Measurements from ENCODE around the gene TLK2. TPM values are rescaled to one million over a fixed set of nuclear protein-coding genes. Genes with fewer than 3 reads are reported as not detected.
A peak's percentile ranks its signal among the peaks of the same experiment; 100 is the strongest.

Gene TLK2
- polyA plus RNA-seq, 1 donor (not counting 4 experiments of a cell fraction or from before 2014, with no cell fraction given), result 33.4 TPM

- TF ChIP-seq EZH2 (IDR thresholded peaks at IDR 0.05; ENCODE audit: low read length), result no peak
- no peak for TF ChIP-seq CTCF (optimal IDR thresholded peaks at IDR 0.05 in 1 of 3, IDR thresholded peaks at IDR 0.05 in 1 of 3, conservative IDR thresholded peaks at IDR 0.05 in 1 of 3; ENCODE audit: extremely low read depth in 1 of 3, insufficient read depth in 2 of 3, low read length in 3 of 3)
- Histone ChIP-seq H3K9ac (ENCODE audit: control insufficient read depth, extremely low read depth, insufficient read depth, low read length) (no peak overlapping the region), H4K20me1 (ENCODE audit: control insufficient read depth, extremely low read depth, insufficient read depth, low read length) (no peaks in the 10 kb centered on the region), H3K27me3 (ENCODE audit: control insufficient read depth, extremely low read depth, insufficient read depth, low read length) (no peaks in the 10 kb centered on the region), H3K27ac (ENCODE audit: control insufficient read depth, insufficient read depth, low read length) (no peak overlapping the region), H3K79me2 (ENCODE audit: control insufficient read depth, insufficient read depth, low read length) (peaks cover 28% of the 10 kb centered on the region), H3K4me2 (ENCODE audit: control insufficient read depth, extremely low read depth, insufficient read depth, low read depth, low read length) (no peak overlapping the region), H3K9me1 (ENCODE audit: control insufficient read depth, extremely low read depth, insufficient read depth, low read length) (no peaks in the 10 kb centered on the region), H3K4me3 (ENCODE audit: control insufficient read depth in 2 of 3, extremely low read depth in 1 of 3, insufficient read depth in 2 of 3, low read depth in 1 of 3, low read length in 3 of 3) (no peak overlapping the region), H2AFZ (ENCODE audit: control insufficient read depth, low read length) (no peak overlapping the region), H3K4me1 (ENCODE audit: control insufficient read depth, extremely low read depth, insufficient read depth, low read length) (peaks cover 22% of the 10 kb centered on the region), H3K36me3 (ENCODE audit: control insufficient read depth in 2 of 2, extremely low read depth in 1 of 2, insufficient read depth in 2 of 2, low read length in 2 of 2) (peaks cover 0 to 3% of the 10 kb centered on the region in 2 experiments), H3K9me3 (ENCODE audit: control insufficient read depth, low read depth, low read length) (no peaks in the 10 kb centered on the region)
- FAIRE-seq (no peak), DNase-seq (ENCODE audit: low read depth, low spot score) (no peak)
- dilution Hi-C loops (cut with MboI; ENCODE audit: extremely low pct_ligation_motif_present, low sequenced_read_pairs), result no loop called here
These were observed 147.2 kb downstream of the TLK2 start for GRCh38 chr17:62625870-62626200.

GRCh38 chr17:62626719-62627218 lies 148.1 kb downstream of the TLK2 start:
- FAIRE-seq, result no peak
- TF ChIP-seq CTCF (optimal IDR thresholded peaks at IDR 0.05 in 1 of 3, IDR thresholded peaks at IDR 0.05 in 1 of 3, conservative IDR thresholded peaks at IDR 0.05 in 1 of 3; ENCODE audit: extremely low read depth in 1 of 3, insufficient read depth in 2 of 3, low read length in 3 of 3) (no peak), EZH2 (IDR thresholded peaks at IDR 0.05; ENCODE audit: low read length) (no peak)
- H3K79me2 ChIP-seq (ENCODE audit: control insufficient read depth, insufficient read depth, low read length), result peaks cover 37% of the 10 kb centered on the region
- H3K4me1 ChIP-seq (ENCODE audit: control insufficient read depth, extremely low read depth, insufficient read depth, low read length), result peaks cover 22% of the 10 kb centered on the region
- H3K27ac ChIP-seq (ENCODE audit: control insufficient read depth, insufficient read depth, low read length), result peak overlapping the region; percentile 26
- H3K9me3 ChIP-seq (ENCODE audit: control insufficient read depth, low read depth, low read length), result no peaks in the 10 kb centered on the region
- no peaks in the 10 kb centered on the region for H3K27me3 ChIP-seq (ENCODE audit: control insufficient read depth, extremely low read depth, insufficient read depth, low read length)
- H4K20me1 ChIP-seq (ENCODE audit: control insufficient read depth, extremely low read depth, insufficient read depth, low read length), result no peaks in the 10 kb centered on the region
- peak overlapping the region; percentile 92 for H3K4me2 ChIP-seq (ENCODE audit: control insufficient read depth, extremely low read depth, insufficient read depth, low read depth, low read length)
- H3K9me1 ChIP-seq (ENCODE audit: control insufficient read depth, extremely low read depth, insufficient read depth, low read length), result no peaks in the 10 kb centered on the region
- H3K36me3 ChIP-seq (ENCODE audit: control insufficient read depth in 2 of 2, extremely low read depth in 1 of 2, insufficient read depth in 2 of 2, low read length in 2 of 2), result peaks cover 0 to 5% of the 10 kb centered on the region in 2 experiments
- dilution Hi-C loops (cut with MboI; ENCODE audit: extremely low pct_ligation_motif_present, low sequenced_read_pairs), result no loop called here
- DNase-seq (ENCODE audit: low read depth, low spot score), result no peak
- peak overlapping the region; percentile 65 to 92 (median 79) for H3K4me3 ChIP-seq (ENCODE audit: control insufficient read depth in 2 of 3, extremely low read depth in 1 of 3, insufficient read depth in 2 of 3, low read depth in 1 of 3, low read length in 3 of 3)
- H2AFZ ChIP-seq (ENCODE audit: control insufficient read depth, low read length), result peak overlapping the region; percentile 80
- peak overlapping the region; percentile 71 for H3K9ac ChIP-seq (ENCODE audit: control insufficient read depth, extremely low read depth, insufficient read depth, low read length)

All from keratinocyte (primary cell).